GM13977 (cell line): ENCODE measurements around the gene GALNT9.

Source experiments
- DNase-seq: peaks from one replicate; pipeline ENCODE4 v3.0.0; 2012; ENCODE audit warnings: low spot score
- CTCF ChIP-seq: IDR thresholded peaks from 2 replicates; pipeline ENCODE4 v1.5.1; 2012; ENCODE audit warnings: mild to moderate bottlenecking, control low read depth; ENCODE audit not compliant: insufficient read depth; ENCODE audit errors: extremely low read depth, missing control alignments
- in situ Hi-C: fragments of 300-500 bp; cut with MboI; formaldehyde crosslinking; loops from one replicate; pipeline ENCODE4 v1.12.0; 2022; ENCODE audit warnings: low sequenced_read_pairs, low pct_unique_long_range_greater_than_20kb, mixed read lengths, inconsistent platforms; ENCODE audit not compliant: unreplicated experiment

GALNT9 gene

GRCh38 chr12:132188916-132189325, 140.5 kb downstream of the GALNT9 start:
- in situ Hi-C loops, result no loop called here
- no peak for DNase-seq
- TF ChIP-seq CTCF, result peak; percentile 0

GRCh38 chr12:132188451-132188901, 140.9 kb downstream of the GALNT9 start:
- in situ Hi-C loops, result no loop called here
- no peak for TF ChIP-seq CTCF
- DNase-seq, result no peak

- no peak for TF ChIP-seq CTCF
- DNase-seq, result no peak
- in situ Hi-C loops, result no loop called here
Observed at GRCh38 chr12:132187646-132188450, 141.5 kb downstream of the GALNT9 start.

- TF ChIP-seq CTCF, result no peak
- in situ Hi-C loops, result no loop called here
- no peak for DNase-seq
Observed at GRCh38 chr12:132186857-132187620, 142.3 kb downstream of the GALNT9 start.

GRCh38 chr12:132186208-132186856, 143.1 kb downstream of the GALNT9 start:
- in situ Hi-C loops, result no loop called here
- no peak for DNase-seq
- no peak for TF ChIP-seq CTCF

GRCh38 chr12:132185705-132186104, 143.7 kb downstream of the GALNT9 start:
- TF ChIP-seq CTCF, result no peak
- in situ Hi-C loops, result no loop called here
- no peak for DNase-seq
